ENCODE results near the gene STIMATE. TPM values are rescaled to one million over a fixed set of nuclear protein-coding genes. Genes with fewer than 3 reads are reported as not detected.

Gene STIMATE
- polyA plus RNA-seq, 1 donor from 2014 or later = 14.6 TPM

DNA sequence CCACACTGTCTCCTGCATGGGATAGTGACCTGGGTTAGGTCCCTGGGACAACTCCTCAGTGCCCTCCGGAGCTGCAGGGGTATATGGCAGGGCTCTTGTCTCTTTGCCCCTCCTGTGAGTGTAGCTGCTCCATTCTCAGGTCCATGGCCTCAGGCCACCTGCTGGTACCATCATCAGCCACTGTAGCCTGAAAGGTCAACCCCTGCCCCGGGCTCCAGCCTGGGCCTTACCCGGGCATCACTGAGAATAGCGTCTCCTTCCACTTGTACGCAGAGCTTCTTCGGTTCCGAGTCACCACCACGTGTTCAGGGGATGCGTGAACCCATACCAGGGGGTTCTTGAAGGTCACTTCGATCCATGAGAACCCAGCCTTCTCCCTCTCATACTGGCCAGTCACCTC is 80.7 kb downstream of the STIMATE start:
- no peaks in the 10 kb centered on the region for H3K27me3 ChIP-seq (ENCODE audit: insufficient read depth, low read depth, low read length)
- no peak for TF ChIP-seq SMC3 (conservative IDR thresholded peaks at IDR 0.05; ENCODE audit: poor library complexity)
- TF ChIP-seq EP300 (conservative IDR thresholded peaks at IDR 0.05; ENCODE audit: poor library complexity, severe bottlenecking) = no peak
- no peak for TF ChIP-seq EZH2 (IDR thresholded peaks at IDR 0.05; ENCODE audit: borderline replicate concordance, insufficient read depth, low read length, poor library complexity, severe bottlenecking)
- no peak for TF ChIP-seq MXI1 (conservative IDR thresholded peaks at IDR 0.05; ENCODE audit: poor library complexity, severe bottlenecking)
- no peak for TF ChIP-seq POLR2AphosphoS5 (IDR thresholded peaks at IDR 0.05)
- no peak for TF ChIP-seq RAD21 (conservative IDR thresholded peaks at IDR 0.05)
- TF ChIP-seq, protein P1, sequence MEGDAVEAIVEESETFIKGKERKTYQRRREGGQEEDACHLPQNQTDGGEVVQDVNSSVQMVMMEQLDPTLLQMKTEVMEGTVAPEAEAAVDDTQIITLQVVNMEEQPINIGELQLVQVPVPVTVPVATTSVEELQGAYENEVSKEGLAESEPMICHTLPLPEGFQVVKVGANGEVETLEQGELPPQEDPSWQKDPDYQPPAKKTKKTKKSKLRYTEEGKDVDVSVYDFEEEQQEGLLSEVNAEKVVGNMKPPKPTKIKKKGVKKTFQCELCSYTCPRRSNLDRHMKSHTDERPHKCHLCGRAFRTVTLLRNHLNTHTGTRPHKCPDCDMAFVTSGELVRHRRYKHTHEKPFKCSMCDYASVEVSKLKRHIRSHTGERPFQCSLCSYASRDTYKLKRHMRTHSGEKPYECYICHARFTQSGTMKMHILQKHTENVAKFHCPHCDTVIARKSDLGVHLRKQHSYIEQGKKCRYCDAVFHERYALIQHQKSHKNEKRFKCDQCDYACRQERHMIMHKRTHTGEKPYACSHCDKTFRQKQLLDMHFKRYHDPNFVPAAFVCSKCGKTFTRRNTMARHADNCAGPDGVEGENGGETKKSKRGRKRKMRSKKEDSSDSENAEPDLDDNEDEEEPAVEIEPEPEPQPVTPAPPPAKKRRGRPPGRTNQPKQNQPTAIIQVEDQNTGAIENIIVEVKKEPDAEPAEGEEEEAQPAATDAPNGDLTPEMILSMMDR (IDR thresholded peaks at IDR 0.05; ENCODE audit: poor library complexity, severe bottlenecking) = no peak
- TF ChIP-seq, protein P2, sequence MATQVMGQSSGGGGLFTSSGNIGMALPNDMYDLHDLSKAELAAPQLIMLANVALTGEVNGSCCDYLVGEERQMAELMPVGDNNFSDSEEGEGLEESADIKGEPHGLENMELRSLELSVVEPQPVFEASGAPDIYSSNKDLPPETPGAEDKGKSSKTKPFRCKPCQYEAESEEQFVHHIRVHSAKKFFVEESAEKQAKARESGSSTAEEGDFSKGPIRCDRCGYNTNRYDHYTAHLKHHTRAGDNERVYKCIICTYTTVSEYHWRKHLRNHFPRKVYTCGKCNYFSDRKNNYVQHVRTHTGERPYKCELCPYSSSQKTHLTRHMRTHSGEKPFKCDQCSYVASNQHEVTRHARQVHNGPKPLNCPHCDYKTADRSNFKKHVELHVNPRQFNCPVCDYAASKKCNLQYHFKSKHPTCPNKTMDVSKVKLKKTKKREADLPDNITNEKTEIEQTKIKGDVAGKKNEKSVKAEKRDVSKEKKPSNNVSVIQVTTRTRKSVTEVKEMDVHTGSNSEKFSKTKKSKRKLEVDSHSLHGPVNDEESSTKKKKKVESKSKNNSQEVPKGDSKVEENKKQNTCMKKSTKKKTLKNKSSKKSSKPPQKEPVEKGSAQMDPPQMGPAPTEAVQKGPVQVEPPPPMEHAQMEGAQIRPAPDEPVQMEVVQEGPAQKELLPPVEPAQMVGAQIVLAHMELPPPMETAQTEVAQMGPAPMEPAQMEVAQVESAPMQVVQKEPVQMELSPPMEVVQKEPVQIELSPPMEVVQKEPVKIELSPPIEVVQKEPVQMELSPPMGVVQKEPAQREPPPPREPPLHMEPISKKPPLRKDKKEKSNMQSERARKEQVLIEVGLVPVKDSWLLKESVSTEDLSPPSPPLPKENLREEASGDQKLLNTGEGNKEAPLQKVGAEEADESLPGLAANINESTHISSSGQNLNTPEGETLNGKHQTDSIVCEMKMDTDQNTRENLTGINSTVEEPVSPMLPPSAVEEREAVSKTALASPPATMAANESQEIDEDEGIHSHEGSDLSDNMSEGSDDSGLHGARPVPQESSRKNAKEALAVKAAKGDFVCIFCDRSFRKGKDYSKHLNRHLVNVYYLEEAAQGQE (IDR thresholded peaks at IDR 0.05; ENCODE audit: borderline replicate concordance) = no peak
- TF ChIP-seq TAF1 (IDR thresholded peaks at IDR 0.05; ENCODE audit: low read depth) = no peak
- H3K27ac ChIP-seq (ENCODE audit: low read length) = no peak overlapping the region
- no peak overlapping the region for H3K4me2 ChIP-seq (ENCODE audit: low read length)
- H4K20me1 ChIP-seq (ENCODE audit: insufficient read depth) = no peaks in the 10 kb centered on the region
- H3K79me2 ChIP-seq (replicated peaks; ENCODE audit: insufficient read depth, low read length) = no peaks in the 10 kb centered on the region
- no peaks in the 10 kb centered on the region for H3K36me3 ChIP-seq (ENCODE audit: insufficient read depth, low read length)
- H3K9me2 ChIP-seq (ENCODE audit: insufficient read depth, low read length) = no peaks in the 10 kb centered on the region
- no peaks in the 10 kb centered on the region for H3F3A ChIP-seq (ENCODE audit: insufficient read depth, low read length, poor library complexity, severe bottlenecking)
- H3K9ac ChIP-seq (ENCODE audit: low read length) = no peak overlapping the region
- H2AFZ ChIP-seq (ENCODE audit: low read depth, low read length) = no peak overlapping the region
- no peak overlapping the region for H3K4me3 ChIP-seq (ENCODE audit: low read length)
- H3K9me3 ChIP-seq (ENCODE audit: low read length) = no peaks in the 10 kb centered on the region

DNA sequence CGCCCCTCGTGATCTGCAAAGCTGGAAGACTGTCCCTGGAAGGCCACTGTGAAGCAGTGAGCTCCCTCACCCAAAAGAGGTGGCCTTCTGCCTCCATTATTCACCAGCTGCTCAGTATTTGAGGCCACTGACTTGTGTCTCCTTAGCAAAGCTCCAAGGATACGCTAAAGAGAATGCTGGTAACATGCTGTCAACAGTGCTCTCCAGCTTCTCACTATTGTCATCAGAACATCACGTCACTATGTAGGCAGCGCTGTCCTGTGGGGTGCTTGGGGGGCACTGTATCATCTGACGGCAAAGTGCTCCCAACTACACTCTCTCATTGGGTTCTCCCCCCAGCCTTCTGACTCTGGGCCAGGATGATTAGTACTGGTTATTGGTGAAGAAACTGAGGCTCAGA is 81.1 kb downstream of the STIMATE start:
- no peaks in the 10 kb centered on the region for H4K20me1 ChIP-seq (ENCODE audit: insufficient read depth)
- no peak overlapping the region for H3K4me2 ChIP-seq (ENCODE audit: low read length)
- no peak overlapping the region for H3K27ac ChIP-seq (ENCODE audit: low read length)
- H3K36me3 ChIP-seq (ENCODE audit: insufficient read depth, low read length) = no peaks in the 10 kb centered on the region
- H3F3A ChIP-seq (ENCODE audit: insufficient read depth, low read length, poor library complexity, severe bottlenecking) = no peaks in the 10 kb centered on the region
- H3K27me3 ChIP-seq (ENCODE audit: insufficient read depth, low read depth, low read length) = no peaks in the 10 kb centered on the region
- H3K79me2 ChIP-seq (replicated peaks; ENCODE audit: insufficient read depth, low read length) = no peaks in the 10 kb centered on the region
- no peak overlapping the region for H3K4me3 ChIP-seq (ENCODE audit: low read length)
- no peaks in the 10 kb centered on the region for H3K9me3 ChIP-seq (ENCODE audit: low read length)
- H2AFZ ChIP-seq (ENCODE audit: low read depth, low read length) = no peak overlapping the region
- TF ChIP-seq RAD21 (conservative IDR thresholded peaks at IDR 0.05) (no peak), MXI1 (conservative IDR thresholded peaks at IDR 0.05; ENCODE audit: poor library complexity, severe bottlenecking) (no peak), EP300 (conservative IDR thresholded peaks at IDR 0.05; ENCODE audit: poor library complexity, severe bottlenecking) (no peak), TAF1 (IDR thresholded peaks at IDR 0.05; ENCODE audit: low read depth) (no peak), EZH2 (IDR thresholded peaks at IDR 0.05; ENCODE audit: borderline replicate concordance, insufficient read depth, low read length, poor library complexity, severe bottlenecking) (no peak), POLR2AphosphoS5 (IDR thresholded peaks at IDR 0.05) (no peak), SMC3 (conservative IDR thresholded peaks at IDR 0.05; ENCODE audit: poor library complexity) (no peak)
- TF ChIP-seq, protein P2 (IDR thresholded peaks at IDR 0.05; ENCODE audit: borderline replicate concordance) = no peak
- TF ChIP-seq, protein P1 (IDR thresholded peaks at IDR 0.05; ENCODE audit: poor library complexity, severe bottlenecking) = no peak
- no peaks in the 10 kb centered on the region for H3K9me2 ChIP-seq (ENCODE audit: insufficient read depth, low read length)
- H3K9ac ChIP-seq (ENCODE audit: low read length) = no peak overlapping the region

All from neural cell (in vitro differentiated cells).